HG02970 (cell line): ENCODE data around the gene ANO4.
"Not testable (repeated sequence)": the region's sequence is repeated elsewhere in the genome, so short reads cannot be mapped to it uniquely, and the experiment has no call there.

Experiments used
- ATAC-seq: cut with Tn5 transposase; IDR thresholded peaks from one replicate; pipeline ENCODE4 v1.9.1; 2021; ENCODE audit warnings: mild to moderate bottlenecking, moderate library complexity, moderate number of reproducible peaks; ENCODE audit not compliant: unreplicated experiment, low FRiP score

Gene ANO4

GRCh38 chr12:101068836-101069235 lies 274.3 kb downstream of the ANO4 start:
- ATAC-seq = no peak

GRCh38 chr12:101074940-101075680 lies 280.5 kb downstream of the ANO4 start:
- no peak for ATAC-seq

- no peak for ATAC-seq
Measured at GRCh38 chr12:101076921-101077320, 282.3 kb downstream of the ANO4 start.

GRCh38 chr12:101077791-101078528 lies 283.4 kb downstream of the ANO4 start:
- ATAC-seq = no peak

GRCh38 chr12:101078536-101079285 lies 284.1 kb downstream of the ANO4 start:
- no peak for ATAC-seq

- ATAC-seq = no peak
Measured at GRCh38 chr12:101082706-101083105, 288.1 kb downstream of the ANO4 start.

- ATAC-seq = no peak
Measured at GRCh38 chr12:101086490-101087135, 292.0 kb downstream of the ANO4 start.

- no peak for ATAC-seq
Measured at GRCh38 chr12:101087920-101088319, 293.3 kb downstream of the ANO4 start.

GRCh38 chr12:101089271-101089670 lies 294.7 kb downstream of the ANO4 start:
- no peak for ATAC-seq

- not testable (repeated sequence) for ATAC-seq
Measured at GRCh38 chr12:101090222-101090621, 295.6 kb downstream of the ANO4 start.

- ATAC-seq = no peak
Measured at GRCh38 chr12:101097829-101098580, 303.4 kb downstream of the ANO4 start.

GRCh38 chr12:101107032-101107763 lies 312.6 kb downstream of the ANO4 start:
- no peak for ATAC-seq

GRCh38 chr12:101108130-101108529 lies 313.6 kb downstream of the ANO4 start:
- no peak for ATAC-seq

- ATAC-seq = no peak
Measured at GRCh38 chr12:101110866-101111265, 316.3 kb downstream of the ANO4 start.

GRCh38 chr12:101111441-101111840 lies 316.9 kb downstream of the ANO4 start:
- ATAC-seq = no peak

- ATAC-seq = no peak
Measured at GRCh38 chr12:101115326-101115725, 320.8 kb downstream of the ANO4 start.

GRCh38 chr12:101116911-101117310 lies 322.3 kb downstream of the ANO4 start:
- no peak for ATAC-seq

GRCh38 chr12:101117842-101118241 lies 323.3 kb downstream of the ANO4 start:
- ATAC-seq = no peak

- no peak for ATAC-seq
Measured at GRCh38 chr12:101127521-101128219, 333.1 kb downstream of the ANO4 start.
